CD4-positive, alpha-beta T cell treated with Interleukin-10 for 1 hour (primary cell): ENCODE results near the gene KNDC1.

ENCODE experiments used
- DNase-seq: peaks from one replicate; pipeline ENCODE4 v3.0.0-alpha.2; 2020

The KNDC1 gene

DNA sequence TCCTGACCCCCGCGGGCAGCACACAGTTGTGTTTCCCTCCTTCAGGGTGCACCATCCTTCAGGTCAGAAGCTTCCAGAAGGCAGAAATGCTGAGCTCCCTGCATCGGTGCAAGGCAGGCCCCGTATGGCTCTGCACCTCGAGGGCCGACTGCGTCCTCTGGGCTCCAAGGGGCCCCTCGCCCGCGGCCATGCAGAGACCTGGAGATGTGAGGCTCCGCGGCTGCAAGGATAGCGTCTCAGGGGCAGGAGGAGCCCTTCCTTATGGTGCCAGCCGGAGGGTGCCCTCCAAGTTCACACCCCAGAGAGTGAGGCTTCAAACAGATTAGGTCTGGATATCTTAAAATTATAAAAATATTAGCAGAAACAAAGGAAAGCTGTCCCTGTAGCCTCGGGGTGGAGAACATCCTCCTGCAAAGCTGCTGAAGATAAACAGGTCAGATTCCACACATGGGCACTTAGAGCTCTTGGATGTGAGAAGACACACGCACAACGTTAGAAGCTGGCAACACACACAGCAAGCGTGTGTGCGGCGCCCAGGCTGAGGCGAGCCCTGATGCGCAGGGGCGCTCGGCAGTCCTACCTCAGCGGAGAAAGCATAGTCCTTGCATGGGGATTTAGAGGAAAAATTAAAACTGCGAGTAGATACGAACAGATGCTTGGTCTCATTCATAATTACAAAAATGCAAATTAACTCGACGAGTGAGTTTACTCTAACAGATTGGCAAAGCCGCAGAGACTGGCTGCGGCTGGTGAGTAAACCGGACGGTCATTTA is 20.4 kb downstream of the KNDC1 start:
- no peak for DNase-seq

DNA sequence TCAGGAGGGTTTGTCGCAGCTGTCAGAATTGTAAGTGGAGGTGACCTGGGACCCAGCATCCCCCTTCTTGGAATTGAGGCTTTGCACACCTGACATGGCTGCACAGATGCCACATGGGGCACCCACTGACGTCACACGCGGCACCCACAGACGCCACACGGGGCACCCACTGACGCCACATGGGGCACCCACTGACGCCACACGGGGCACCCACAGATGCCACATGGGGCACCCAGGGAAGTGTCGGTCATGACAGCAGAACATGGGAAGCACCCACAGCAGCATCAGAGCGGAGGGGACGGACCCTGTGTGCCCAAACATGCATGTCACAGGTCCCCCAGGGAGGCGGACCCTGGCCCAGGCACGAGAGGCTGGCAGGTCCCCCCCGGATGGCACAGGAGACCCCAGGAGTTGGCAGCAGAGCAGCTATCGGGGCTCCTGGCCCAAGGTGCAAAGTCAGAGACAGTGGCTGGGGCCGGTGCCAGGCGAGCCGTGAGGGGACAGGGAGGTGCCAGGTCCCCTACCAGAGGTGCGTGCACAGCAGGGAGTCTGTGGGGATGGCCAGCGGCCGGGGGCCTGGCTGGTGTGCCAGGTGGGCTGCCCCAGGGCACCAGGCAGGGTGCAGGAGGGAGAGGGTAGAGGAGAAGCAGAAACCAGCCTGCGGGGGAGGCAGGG is 21.1 kb downstream of the KNDC1 start:
- no peak for DNase-seq

GRCh38 chr10:133182190-133182589 is 22.2 kb downstream of the KNDC1 start:
- DNase-seq: no peak

GRCh38 chr10:133182791-133183645 is 23.0 kb downstream of the KNDC1 start:
- DNase-seq: no peak

- no peak for DNase-seq
Observed at GRCh38 chr10:133183646-133184378, 23.8 kb downstream of the KNDC1 start.

GRCh38 chr10:133184591-133185244 is 24.7 kb downstream of the KNDC1 start:
- DNase-seq: no peak

GRCh38 chr10:133185421-133185820 is 25.4 kb downstream of the KNDC1 start:
- no peak for DNase-seq

GRCh38 chr10:133185916-133186315 is 25.9 kb downstream of the KNDC1 start:
- no peak for DNase-seq

GRCh38 chr10:133186416-133187090 is 26.5 kb downstream of the KNDC1 start:
- DNase-seq: no peak

GRCh38 chr10:133187091-133187905 is 27.3 kb downstream of the KNDC1 start:
- DNase-seq: no peak

DNA sequence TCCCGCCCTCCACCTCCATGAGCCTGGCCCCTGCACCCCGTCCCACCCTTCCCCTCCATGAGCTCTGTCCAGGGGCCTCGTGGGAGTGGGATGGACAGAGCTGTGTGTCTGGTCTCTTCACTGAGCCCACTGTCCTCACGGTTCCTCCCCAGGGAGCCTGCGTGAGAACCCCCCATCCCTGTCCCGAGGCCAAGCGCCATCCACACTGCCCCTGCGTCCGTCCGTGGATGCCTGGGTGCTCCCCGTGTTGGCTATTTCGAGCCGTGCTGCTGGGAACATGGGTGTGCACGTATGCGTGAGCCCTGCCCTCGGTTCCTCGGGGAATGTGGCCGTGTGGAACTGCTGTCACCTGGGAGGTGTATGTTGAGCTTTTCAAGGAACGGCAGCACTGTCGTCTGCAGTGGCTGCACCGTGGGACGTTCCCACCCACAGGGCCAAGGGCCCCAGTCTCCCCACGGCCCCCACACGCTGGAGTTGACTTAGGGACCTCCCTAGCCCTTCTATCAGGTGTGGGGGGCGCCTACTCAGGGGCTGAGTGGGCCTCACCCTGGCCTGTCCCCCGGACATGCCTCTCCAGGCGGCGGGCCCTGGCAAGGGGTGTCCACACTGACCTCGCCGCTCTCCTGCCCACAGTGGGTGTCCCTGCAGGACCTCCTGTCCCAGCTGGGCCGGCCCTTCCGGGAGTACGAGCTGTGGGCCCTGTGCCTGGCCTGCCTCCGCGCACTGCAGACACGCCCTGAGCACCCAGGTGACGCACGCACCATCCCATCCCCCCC is 28.1 kb downstream of the KNDC1 start:
- no peak for DNase-seq

DNA sequence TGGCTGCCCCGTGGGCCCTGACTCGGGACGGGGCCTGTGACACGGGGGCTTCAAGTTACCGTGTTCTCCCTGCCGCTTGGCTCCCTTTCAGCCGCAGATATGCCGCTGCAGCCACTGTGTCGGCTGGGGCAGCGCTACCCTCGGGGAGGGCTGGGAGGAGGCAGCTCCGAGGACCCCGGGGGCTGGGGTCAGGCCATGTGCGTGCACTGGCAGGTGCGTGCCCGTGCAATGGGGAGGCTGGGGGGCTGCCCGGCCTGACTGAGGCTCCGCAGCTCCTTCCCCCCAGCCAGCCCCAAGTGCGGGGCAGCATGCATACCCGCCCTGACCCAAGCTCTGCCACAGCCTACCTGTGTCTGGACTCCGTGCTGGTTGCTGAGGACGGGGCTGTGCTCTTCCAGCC is 29.2 kb downstream of the KNDC1 start:
- DNase-seq: no peak

DNA sequence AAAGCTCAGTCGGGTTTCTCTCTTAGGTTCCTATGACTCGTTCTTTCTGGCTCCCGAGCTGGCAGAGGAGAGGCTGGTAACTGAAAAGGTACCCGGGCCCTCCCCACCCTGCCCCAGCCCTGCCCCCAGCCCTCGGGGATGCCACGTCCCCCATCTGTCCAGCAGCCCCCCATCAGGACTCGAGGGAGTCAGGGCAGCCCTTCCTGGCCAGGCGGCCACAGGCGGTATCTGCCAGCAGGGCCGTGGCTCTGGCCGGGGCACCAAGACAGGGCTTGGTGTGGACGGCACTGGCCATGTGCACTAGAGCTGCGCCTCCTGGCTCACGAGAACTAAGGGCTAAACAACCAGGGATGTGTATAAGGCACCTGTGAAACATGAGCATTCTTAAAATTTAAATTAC is 29.7 kb downstream of the KNDC1 start:
- DNase-seq: no peak

- no peak for DNase-seq
Observed at GRCh38 chr10:133190225-133190624, 30.2 kb downstream of the KNDC1 start.

DNA sequence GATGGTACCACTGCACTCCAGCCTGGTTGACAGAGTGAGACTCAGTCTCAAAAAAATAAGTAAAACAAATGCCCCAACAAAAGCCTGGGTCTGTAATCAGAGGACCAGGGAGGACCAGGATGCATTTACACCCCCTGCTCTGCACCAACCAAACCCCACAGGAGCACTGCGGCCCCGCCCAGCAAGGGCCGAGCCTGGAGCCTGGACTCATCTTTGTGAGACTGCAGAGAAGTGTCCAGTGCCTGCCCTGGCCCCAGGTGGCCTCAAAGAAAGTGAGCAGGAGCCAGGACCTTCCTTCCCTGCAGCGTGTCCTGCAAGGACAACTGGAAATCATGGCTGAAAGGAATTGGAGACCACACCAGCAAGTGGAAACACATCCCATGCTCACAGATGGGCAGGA is 31.6 kb downstream of the KNDC1 start:
- no peak for DNase-seq

- no peak for DNase-seq
Observed at GRCh38 chr10:133194151-133194550, 34.1 kb downstream of the KNDC1 start.

GRCh38 chr10:133195096-133195495 is 35.1 kb downstream of the KNDC1 start:
- DNase-seq: no peak

DNA sequence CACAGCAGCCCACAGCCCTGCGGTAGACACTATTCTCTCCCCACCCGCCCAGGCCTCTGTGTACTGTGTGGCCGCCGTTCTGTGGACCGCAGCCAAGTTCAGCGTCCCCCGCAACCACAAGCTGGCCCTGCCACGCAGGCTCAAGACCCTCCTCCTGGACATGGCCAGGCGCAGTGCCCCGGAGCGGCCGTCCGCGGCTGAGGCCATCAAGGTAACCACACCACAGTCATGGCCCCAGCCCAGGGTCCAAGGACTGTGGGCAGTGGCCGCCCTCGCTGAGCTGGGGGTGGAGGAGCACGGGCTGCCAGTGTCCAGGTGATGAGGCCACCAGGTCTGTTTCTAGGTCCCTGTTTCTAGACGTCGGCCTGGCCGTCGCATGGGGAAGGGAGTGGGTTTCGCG is 35.6 kb downstream of the KNDC1 start:
- no peak for DNase-seq

- no peak for DNase-seq
Observed at GRCh38 chr10:133196221-133196915, 36.3 kb downstream of the KNDC1 start.
